ENCODE results near the gene NRIP1. TPM values are rescaled to one million over a fixed set of nuclear protein-coding genes. Genes with fewer than 3 reads are reported as not detected.

NRIP1 gene
- total and polyA plus RNA-seq, 2 of the 13 experiments (the other 11 are each of a cell fraction or from before 2014, with no cell fraction given): 21.0 to 69.0 TPM

DNA sequence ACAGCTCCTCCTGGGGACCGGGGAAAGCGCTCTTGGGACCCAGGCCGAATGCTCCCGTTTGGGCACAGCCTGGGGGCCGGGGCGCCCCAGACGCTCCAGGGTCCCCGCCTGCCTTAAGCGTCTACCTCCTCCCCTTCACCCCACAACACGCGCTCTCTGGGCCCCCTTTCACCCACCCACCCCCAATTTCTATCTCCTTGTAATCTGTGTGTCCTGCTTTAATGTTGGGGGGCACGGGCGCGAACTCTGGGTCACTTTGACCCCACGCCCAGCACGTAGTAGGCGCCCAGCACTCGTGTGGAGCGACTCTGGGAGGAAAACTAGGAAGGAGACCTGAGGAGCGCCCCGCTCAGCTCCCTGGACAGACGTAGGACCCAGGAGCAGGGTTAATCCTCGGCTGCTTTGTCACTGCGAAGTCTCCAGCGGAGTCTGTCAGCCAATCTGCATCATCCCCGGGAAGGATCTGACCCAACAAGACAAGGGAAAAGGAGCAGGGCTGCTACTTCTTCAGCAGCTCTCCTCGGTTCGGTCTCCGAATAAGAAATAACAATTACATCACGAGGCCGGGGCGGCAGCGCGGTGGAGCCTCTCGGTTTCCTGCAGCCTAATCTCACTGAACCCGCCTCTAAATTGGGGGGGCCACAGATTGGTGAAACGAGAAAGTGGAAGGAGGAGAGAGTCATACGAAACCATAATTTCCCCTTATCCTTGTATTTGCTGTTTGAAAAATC, 757 bp upstream of the NRIP1 start (continued):
- 0 out of 2 replicates have a peak, but pooled peaks have one; percentile 9 for TF ChIP-seq NCOA1 (CRISPR knock-in tag; IDR thresholded peaks at IDR 0.05)
- TF ChIP-seq PHF21A (CRISPR knock-in tag; IDR thresholded peaks at IDR 0.05): no peak
- TF ChIP-seq HNRNPLL (IDR thresholded peaks at IDR 0.05; ENCODE audit: low read depth, low read length, poor library complexity, severe bottlenecking): peak; percentile 10
- no peak; the same call in 1 of the 2 replicates for TF ChIP-seq HMG20B (CRISPR knock-in tag; conservative IDR thresholded peaks at IDR 0.05)
- TF ChIP-seq, protein P1, sequence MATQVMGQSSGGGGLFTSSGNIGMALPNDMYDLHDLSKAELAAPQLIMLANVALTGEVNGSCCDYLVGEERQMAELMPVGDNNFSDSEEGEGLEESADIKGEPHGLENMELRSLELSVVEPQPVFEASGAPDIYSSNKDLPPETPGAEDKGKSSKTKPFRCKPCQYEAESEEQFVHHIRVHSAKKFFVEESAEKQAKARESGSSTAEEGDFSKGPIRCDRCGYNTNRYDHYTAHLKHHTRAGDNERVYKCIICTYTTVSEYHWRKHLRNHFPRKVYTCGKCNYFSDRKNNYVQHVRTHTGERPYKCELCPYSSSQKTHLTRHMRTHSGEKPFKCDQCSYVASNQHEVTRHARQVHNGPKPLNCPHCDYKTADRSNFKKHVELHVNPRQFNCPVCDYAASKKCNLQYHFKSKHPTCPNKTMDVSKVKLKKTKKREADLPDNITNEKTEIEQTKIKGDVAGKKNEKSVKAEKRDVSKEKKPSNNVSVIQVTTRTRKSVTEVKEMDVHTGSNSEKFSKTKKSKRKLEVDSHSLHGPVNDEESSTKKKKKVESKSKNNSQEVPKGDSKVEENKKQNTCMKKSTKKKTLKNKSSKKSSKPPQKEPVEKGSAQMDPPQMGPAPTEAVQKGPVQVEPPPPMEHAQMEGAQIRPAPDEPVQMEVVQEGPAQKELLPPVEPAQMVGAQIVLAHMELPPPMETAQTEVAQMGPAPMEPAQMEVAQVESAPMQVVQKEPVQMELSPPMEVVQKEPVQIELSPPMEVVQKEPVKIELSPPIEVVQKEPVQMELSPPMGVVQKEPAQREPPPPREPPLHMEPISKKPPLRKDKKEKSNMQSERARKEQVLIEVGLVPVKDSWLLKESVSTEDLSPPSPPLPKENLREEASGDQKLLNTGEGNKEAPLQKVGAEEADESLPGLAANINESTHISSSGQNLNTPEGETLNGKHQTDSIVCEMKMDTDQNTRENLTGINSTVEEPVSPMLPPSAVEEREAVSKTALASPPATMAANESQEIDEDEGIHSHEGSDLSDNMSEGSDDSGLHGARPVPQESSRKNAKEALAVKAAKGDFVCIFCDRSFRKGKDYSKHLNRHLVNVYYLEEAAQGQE (IDR thresholded peaks at IDR 0.05; ENCODE audit: borderline replicate concordance in 1 of 2, low read depth in 1 of 2, low read length in 2 of 2): peak in 1 of 2 experiments; percentile 23; a peak in 2 of 4 replicates
- TF ChIP-seq, protein P2, sequence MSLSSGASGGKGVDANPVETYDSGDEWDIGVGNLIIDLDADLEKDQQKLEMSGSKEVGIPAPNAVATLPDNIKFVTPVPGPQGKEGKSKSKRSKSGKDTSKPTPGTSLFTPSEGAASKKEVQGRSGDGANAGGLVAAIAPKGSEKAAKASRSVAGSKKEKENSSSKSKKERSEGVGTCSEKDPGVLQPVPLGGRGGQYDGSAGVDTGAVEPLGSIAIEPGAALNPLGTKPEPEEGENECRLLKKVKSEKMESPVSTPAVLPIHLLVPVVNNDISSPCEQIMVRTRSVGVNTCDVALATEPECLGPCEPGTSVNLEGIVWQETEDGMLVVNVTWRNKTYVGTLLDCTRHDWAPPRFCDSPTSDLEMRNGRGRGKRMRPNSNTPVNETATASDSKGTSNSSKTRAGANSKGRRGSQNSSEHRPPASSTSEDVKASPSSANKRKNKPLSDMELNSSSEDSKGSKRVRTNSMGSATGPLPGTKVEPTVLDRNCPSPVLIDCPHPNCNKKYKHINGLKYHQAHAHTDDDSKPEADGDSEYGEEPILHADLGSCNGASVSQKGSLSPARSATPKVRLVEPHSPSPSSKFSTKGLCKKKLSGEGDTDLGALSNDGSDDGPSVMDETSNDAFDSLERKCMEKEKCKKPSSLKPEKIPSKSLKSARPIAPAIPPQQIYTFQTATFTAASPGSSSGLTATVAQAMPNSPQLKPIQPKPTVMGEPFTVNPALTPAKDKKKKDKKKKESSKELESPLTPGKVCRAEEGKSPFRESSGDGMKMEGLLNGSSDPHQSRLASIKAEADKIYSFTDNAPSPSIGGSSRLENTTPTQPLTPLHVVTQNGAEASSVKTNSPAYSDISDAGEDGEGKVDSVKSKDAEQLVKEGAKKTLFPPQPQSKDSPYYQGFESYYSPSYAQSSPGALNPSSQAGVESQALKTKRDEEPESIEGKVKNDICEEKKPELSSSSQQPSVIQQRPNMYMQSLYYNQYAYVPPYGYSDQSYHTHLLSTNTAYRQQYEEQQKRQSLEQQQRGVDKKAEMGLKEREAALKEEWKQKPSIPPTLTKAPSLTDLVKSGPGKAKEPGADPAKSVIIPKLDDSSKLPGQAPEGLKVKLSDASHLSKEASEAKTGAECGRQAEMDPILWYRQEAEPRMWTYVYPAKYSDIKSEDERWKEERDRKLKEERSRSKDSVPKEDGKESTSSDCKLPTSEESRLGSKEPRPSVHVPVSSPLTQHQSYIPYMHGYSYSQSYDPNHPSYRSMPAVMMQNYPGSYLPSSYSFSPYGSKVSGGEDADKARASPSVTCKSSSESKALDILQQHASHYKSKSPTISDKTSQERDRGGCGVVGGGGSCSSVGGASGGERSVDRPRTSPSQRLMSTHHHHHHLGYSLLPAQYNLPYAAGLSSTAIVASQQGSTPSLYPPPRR (CRISPR knock-in tag; IDR thresholded peaks at IDR 0.05; ENCODE audit: borderline replicate concordance): no peak
- no peak for TF ChIP-seq NFYC (CRISPR knock-in tag; IDR thresholded peaks at IDR 0.05)
- TF ChIP-seq, protein P3, sequence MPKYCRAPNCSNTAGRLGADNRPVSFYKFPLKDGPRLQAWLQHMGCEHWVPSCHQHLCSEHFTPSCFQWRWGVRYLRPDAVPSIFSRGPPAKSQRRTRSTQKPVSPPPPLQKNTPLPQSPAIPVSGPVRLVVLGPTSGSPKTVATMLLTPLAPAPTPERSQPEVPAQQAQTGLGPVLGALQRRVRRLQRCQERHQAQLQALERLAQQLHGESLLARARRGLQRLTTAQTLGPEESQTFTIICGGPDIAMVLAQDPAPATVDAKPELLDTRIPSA (CRISPR knock-in tag; IDR thresholded peaks at IDR 0.05; ENCODE audit: borderline replicate concordance): no peak
- TF ChIP-seq, protein P4, sequence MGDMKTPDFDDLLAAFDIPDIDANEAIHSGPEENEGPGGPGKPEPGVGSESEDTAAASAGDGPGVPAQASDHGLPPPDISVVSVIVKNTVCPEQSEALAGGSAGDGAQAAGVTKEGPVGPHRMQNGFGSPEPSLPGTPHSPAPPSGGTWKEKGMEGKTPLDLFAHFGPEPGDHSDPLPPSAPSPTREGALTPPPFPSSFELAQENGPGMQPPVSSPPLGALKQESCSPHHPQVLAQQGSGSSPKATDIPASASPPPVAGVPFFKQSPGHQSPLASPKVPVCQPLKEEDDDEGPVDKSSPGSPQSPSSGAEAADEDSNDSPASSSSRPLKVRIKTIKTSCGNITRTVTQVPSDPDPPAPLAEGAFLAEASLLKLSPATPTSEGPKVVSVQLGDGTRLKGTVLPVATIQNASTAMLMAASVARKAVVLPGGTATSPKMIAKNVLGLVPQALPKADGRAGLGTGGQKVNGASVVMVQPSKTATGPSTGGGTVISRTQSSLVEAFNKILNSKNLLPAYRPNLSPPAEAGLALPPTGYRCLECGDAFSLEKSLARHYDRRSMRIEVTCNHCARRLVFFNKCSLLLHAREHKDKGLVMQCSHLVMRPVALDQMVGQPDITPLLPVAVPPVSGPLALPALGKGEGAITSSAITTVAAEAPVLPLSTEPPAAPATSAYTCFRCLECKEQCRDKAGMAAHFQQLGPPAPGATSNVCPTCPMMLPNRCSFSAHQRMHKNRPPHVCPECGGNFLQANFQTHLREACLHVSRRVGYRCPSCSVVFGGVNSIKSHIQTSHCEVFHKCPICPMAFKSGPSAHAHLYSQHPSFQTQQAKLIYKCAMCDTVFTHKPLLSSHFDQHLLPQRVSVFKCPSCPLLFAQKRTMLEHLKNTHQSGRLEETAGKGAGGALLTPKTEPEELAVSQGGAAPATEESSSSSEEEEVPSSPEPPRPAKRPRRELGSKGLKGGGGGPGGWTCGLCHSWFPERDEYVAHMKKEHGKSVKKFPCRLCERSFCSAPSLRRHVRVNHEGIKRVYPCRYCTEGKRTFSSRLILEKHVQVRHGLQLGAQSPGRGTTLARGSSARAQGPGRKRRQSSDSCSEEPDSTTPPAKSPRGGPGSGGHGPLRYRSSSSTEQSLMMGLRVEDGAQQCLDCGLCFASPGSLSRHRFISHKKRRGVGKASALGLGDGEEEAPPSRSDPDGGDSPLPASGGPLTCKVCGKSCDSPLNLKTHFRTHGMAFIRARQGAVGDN (CRISPR knock-in tag; IDR thresholded peaks at IDR 0.05): peak; percentile 38; the same call in 1 of the 2 replicates
- no peak for TF ChIP-seq SOX13 (IDR thresholded peaks at IDR 0.05)
- 0 out of 4 replicates have a peak, but pooled peaks of 1 of the 2 experiments have one; percentile 30 for TF ChIP-seq SOX13 (CRISPR knock-in tag; conservative IDR thresholded peaks at IDR 0.05 in 1 of 2, IDR thresholded peaks at IDR 0.05 in 1 of 2)
- TF ChIP-seq YEATS4 (CRISPR knock-in tag; IDR thresholded peaks at IDR 0.05; ENCODE audit: borderline replicate concordance): no peak

All from HepG2 (cell line).